ENCODE measurements around the gene NOTCH4.

NOTCH4 gene

DNA sequence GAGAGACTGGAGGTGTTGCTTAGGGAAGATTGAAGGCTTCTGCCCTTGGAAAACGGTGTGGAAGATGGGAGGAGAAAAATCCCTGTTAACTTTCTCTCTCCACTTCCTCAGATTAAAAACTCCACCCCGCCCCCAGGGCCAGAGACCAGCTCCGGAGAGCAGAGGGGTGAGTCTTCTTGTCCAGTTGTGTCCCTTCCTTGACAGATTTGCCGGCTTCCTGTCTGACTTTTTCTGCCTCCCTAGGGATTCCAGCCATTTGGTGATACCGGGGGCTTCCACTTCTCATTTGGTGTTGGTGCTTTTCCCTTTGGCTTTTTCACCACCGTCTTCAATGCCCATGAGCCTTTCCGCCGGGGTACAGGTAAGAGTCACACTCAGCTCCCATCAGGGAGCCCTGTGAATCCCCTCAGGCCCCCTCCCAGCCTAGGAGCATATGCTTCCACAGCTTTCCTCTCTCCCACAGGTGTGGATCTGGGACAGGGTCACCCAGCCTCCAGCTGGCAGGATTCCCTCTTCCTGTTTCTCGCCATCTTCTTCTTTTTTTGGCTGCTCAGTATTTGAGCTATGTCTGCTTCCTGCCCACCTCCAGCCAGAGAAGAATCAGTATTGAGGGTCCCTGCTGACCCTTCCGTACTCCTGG is 44.0 kb downstream of the NOTCH4 start:
- no peak for DNase-seq

DNA sequence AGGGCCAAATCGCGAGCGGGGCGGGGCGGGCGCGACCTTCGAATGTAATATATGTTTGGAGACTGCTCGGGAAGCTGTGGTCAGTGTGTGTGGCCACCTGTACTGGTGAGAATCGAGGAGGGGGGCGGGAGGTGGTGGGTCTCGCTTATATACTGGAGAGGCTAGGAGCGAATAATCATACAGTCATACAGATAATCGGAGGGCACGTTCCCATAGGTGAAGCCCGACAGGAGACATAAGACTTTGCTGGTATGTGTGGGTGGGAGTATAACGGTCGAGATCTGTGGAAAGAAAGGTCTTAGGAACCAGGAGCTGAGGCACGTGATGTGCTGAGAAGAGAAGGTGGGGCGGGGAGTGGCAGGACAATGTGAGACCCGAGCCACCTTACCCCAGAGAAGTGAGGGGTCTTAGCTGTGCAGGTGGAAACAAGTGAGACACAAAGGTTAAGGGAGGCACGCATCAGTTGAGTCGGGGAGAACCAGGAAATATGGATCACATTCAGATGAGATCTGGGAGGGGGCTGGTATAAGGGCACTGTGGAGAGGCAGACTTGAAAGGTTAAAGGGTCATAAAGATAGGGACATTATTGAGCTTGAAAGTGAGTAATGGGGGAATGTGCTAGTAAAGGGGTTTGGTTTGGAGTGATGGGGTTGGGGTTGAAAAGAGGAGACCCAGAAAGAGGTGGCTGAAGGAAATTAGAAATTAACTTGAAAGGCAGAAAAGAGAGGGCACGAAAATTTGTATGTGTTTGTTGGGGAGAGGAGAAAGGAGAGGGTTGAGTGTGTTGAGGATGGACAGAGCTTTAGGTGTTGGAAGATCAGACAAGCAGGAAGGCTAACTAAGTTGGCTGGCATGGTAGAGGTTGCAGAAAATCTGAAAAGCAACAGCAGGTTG is 45.1 kb downstream of the NOTCH4 start:
- DNase-seq: no peak

GRCh38 chr6:32177788-32178546 is 45.9 kb downstream of the NOTCH4 start, which contains the start of gene RNF5:
TSS of gene RNF5 (plus strand) at chr6:32178405. CDS start at chr6:32178512, 107 bp downstream.
- DNase-seq: peak; percentile 73 to 85 (median 84)

DNA sequence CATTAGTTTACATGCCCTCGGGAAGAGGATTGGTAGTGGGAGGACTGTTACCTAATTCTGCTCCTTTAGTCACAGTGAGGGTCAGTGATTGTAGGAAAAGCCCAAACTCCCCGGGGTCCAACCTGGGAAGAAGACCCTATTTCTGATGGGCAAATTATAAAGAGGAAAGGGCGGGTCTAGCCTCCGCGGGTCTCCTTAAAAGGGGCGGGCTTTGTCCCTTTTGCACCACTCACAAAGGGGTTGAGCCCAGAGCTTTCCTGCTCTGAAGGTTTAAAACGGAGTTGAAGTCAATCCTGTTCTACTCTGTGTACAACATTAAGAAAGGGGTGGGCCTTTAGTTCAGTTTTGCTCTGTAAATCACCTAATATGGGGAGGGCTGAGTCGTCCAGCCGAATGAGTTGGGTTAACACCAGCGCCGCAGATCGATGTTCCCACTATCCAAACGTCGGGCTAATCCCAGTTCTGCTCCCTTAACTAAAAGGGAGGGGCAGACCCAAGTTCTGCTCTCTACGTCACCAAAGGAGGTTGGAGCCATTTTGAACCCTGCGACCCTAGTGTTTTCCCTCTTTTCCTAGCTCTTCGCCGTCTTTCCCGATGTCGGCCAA is 46.6 kb downstream of the NOTCH4 start:
- DNase-seq: no peak

GRCh38 chr6:32176476-32177182 is 47.2 kb downstream of the NOTCH4 start:
- DNase-seq: no peak

DNA sequence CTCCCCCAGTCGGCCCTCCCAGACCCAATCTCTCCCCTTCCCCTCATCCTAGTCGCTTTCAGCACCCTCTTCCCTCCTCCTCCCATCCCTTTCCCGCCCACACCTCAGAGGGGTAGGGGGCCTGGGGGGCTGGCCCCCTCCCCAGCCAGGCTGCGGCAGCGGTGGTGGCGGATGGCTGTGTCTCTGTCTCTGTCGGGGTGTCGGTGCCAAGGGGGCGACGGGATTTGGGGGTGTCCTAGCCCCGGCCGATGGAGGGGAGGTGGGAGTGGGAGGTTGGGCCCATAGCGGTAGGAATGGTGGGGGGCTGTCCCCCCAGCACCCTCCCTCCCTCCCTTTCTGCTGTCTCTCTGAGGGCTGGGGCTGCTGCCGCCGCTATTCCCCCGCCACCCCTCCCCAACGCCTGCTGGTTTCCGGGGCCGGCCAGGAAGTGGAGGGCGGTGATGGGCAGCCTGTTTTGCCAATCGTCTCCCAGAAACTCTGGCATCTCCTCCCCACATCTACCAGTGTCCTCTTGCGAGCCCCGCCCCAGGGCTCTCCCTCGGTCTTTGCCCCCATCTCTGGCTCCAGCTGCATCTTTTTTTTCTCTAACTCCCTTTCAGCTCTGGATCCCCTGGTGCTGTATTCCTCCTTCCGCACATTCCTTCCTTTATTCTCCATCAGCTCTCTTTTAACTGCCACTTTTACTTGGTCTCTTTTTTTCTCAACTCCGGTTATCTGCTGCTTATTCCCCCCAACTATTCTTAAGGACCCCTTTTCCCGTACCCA is 48.0 kb downstream of the NOTCH4 start, which contains the start of gene AGPAT1:
AGPAT1 (minus strand) TSS at position 374 of the 765 bp plus-strand sequence. CDS start 4,588 bp downstream, outside the sequence.
- DNase-seq: peak; percentile 74 to 96 (median 92)

DNA sequence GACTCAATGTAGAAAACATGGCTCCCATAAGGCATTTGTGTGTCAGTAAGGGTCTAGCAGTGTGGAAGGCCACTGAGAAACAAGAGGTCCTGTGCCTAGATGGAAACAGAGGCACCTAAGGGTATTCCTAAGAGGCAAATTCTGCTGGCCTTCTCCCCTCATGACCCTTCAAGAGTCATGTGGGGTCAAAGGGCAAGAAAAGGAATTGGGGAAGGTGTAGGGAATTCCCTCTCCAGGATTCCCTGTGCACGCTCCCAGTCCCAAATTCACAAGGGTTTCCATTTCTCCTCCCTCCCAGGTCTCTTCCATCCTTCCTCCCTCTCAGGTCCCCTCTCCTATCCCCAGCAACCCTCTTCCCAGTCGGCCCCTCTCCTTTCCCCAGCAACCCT is 48.6 kb downstream of the NOTCH4 start:
- no peak for DNase-seq

DNA sequence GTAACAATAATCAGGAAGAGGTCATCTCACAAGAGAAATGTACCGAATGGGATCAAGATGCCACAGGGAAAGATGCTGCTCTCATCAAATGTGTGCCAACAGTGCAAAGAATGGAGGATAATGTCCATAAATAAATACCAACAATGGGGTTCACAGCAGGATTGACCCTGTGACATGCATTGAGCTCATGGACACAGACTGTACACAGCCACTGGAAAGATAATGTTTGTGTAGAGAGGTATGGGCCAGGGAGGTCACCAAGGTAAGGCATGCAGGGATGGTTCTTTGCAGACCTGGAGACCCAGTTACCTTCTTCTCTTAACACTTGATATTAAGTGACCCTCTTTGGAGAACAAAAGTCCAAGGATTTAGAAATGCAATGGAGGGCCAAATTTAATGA is 49.5 kb downstream of the NOTCH4 start:
- no peak for DNase-seq

DNA sequence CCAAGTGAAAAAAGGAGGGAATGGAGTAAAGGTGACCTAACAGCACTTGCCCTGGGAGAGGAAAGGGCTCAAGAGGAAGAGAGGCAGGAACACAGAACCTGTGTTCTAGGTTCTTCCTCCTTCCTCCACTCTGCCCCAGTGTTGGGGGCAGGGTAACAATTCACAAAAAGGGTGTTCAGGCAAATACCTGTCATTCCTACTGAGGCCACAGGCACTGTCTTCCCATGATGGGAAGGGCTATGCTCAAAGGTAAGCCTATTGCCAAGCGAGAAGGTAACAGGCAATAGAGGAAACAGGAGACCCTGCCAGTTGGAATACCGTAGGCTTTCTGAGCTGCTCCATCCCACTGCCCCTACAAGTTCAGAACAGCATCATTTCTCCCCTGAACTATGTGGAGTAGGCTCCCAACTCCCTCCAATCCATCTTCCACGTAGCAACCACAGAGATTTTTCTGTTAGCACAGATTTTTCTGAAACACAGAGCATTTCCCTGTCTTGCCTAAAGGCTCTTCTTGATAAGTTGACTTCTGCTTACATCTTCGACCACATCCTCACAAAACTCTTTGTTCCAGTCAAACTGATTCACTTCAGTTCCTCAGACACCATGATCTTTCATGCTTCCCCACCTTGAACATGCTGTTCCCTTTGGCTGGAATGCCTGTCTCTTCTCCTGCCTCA is 50.7 kb downstream of the NOTCH4 start:
- no peak for DNase-seq

- DNase-seq: no peak
Measured at GRCh38 chr6:32171234-32171633, 52.6 kb downstream of the NOTCH4 start.

DNA sequence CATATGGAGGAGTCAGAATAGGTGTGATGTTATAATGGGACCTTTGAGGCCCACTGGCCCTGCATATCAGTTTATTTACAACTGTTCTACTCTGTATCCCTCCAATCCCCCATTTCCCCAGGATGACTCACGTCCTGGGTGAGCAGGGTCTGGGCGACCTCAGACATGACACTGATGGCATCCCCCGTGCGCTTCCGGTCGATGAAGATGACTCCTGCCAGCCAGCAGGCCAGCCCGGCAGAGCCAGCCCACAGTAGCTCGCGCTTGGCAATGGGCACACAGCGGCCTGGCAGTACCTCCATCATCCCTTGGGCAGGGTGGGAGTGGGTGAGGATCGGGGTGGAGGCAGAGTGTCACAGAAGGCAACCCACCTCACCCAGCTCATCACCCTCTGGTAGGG is 53.6 kb downstream of the NOTCH4 start:
- no peak for DNase-seq

- DNase-seq: no peak
Measured at GRCh38 chr6:32168807-32169591, 54.9 kb downstream of the NOTCH4 start.

DNA sequence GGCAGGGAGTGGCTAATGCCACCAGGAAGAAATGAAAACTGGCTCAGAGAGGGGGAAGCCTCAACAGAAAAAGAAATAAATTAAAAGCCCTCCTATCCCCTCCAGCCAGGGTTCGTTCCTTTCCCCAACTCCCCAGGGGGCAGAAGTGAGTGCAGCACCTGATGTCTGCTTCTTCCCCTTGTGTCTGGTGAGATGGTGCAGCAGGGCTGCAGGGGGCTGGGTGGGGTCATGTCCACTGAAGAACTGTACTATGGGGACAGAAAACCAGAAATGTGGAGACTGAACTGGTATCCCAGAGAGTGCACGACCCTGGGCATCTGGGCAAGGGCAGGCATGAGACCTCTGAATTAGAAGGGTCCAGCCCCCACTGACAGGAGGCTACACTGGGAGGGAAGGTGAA is 55.5 kb downstream of the NOTCH4 start:
- DNase-seq: no peak

GRCh38 chr6:32167761-32168262 is 56.1 kb downstream of the NOTCH4 start:
- no peak for DNase-seq

- no peak for DNase-seq
Measured at GRCh38 chr6:32167154-32167760, 56.6 kb downstream of the NOTCH4 start.

- no peak for DNase-seq
Measured at GRCh38 chr6:32166411-32167061, 57.3 kb downstream of the NOTCH4 start.

DNA sequence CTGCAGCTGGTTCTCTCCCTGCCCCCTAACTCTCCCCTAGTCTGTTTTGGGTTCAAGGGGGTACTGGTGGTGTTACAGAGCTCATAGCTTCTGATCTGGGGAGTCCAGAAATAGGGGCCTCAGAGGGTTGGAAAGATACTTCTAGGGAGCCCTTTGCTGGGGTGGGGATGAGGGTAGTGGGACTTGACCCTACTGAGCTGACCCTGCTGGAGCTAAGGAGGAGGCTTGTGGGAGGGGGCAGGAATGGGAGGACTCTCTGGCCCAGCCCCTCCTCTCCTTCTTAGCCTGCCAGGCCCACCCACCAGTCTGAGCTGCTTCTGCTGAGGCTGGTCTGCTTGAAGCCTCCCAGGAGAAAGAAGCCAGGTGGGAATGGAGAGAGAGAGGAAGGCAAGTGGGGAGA is 59.6 kb downstream of the NOTCH4 start, which contains the start of gene EGFL8:
EGFL8 (plus strand) TSS at position 301 of the 400 bp plus-strand sequence. CDS start 1,571 bp downstream, outside the sequence.
- DNase-seq: no peak

DNA sequence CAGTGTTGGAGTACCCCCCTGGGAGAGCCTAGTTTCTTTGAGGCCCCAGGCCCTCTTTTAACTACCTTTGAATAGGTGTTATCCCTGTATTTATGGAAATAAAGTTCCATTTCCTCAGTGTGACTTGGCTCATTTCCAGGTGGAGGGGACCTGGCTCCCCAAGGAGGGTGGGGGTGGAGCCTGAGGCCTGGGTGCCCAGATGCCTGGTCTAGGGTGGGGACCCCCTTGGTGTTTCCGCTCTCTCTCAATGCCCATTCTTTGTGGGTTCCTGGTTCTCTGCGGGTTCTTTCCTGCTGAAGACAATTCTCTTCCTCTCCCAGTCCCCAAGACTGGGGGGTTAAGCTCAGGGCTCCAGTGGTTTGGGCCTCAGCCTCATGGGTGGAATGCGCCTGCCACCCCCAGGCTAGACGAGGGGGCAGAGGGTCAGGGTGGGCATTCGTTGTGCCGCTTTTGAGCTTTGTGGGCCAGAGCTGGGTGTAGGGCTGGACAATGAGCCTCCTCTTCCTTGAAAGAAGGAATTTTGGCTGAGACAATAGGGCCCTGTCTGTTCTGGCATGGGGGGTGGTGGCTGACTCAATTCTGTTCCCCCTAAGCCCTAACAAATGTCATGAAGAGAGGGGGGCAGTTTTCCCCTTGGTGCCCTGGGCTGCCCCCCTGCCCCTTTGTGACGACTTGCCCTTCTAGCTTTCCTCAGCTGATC is 60.2 kb downstream of the NOTCH4 start:
- no peak for DNase-seq
